NT2/D1 (cell line): ENCODE measurements around the gene ZMIZ2.

Experiments used
- DNase-seq: peaks from one replicate; pipeline ENCODE4 v3.0.0-alpha.2; 2011; ENCODE audit warnings: low read depth, low spot score
- H3K27me3 ChIP-seq: 2 replicates; pipeline ENCODE4 v1.6.0; 2011; ENCODE audit warnings: mild to moderate bottlenecking; ENCODE audit not compliant: insufficient read length, insufficient read depth
- H3K36me3 ChIP-seq: 2 replicates; pipeline ENCODE4 v1.6.1; 2011; ENCODE audit warnings: mild to moderate bottlenecking, low read length, mixed read lengths; ENCODE audit not compliant: insufficient read depth, insufficient read length
- H3K4me1 ChIP-seq: 2 replicates; pipeline ENCODE4 v1.5.1; 2011; ENCODE audit not compliant: insufficient read depth, insufficient read length
- H3K4me3 ChIP-seq: 2 replicates; pipeline ENCODE4 v1.5.1; 2011; ENCODE audit warnings: low read depth; ENCODE audit not compliant: insufficient read length
- H3K9ac ChIP-seq: 2 replicates; pipeline ENCODE4 v1.6.0; 2011; ENCODE audit warnings: low read depth; ENCODE audit not compliant: insufficient read length
- H3K9me3 ChIP-seq: 2 replicates; pipeline ENCODE4 v1.5.1; 2011; ENCODE audit warnings: mild to moderate bottlenecking, low read length; ENCODE audit not compliant: insufficient read depth
- SUZ12 ChIP-seq: IDR thresholded peaks from 2 replicates; pipeline ENCODE4 v1.6.1; 2011; ENCODE audit not compliant: insufficient read length, insufficient read depth; ENCODE audit errors: extremely low read depth
- YY1 ChIP-seq: IDR thresholded peaks from 2 replicates; pipeline ENCODE4 v1.6.1; 2011; ENCODE audit not compliant: insufficient read length, insufficient read depth
- ZNF274 ChIP-seq: IDR thresholded peaks from 2 replicates; pipeline ENCODE4 v1.6.1; 2011; ENCODE audit warnings: mild to moderate bottlenecking, low read depth, low read length

ZMIZ2 gene

GRCh38 chr7:44793919-44794318, 45.3 kb downstream of the ZMIZ2 start:
- Histone ChIP-seq H3K9ac (peak overlapping the region; percentile 0), H3K9me3 (no peaks in the 10 kb centered on the region), H3K27me3 (no peaks in the 10 kb centered on the region), H3K4me1 (no peaks in the 10 kb centered on the region), H3K4me3 (no peak overlapping the region), H3K36me3 (peaks cover 20% of the 10 kb centered on the region)
- DNase-seq = no peak
- no peak for TF ChIP-seq ZNF274
- no peak for TF ChIP-seq YY1
- no peak for TF ChIP-seq SUZ12

- Histone ChIP-seq H3K9ac (no peak overlapping the region), H3K9me3 (no peaks in the 10 kb centered on the region), H3K36me3 (peaks cover 24% of the 10 kb centered on the region), H3K4me1 (no peaks in the 10 kb centered on the region), H3K4me3 (no peak overlapping the region), H3K27me3 (no peaks in the 10 kb centered on the region)
- no peak for TF ChIP-seq ZNF274
- no peak for TF ChIP-seq SUZ12
- TF ChIP-seq YY1 = no peak
- no peak for DNase-seq
Measured at GRCh38 chr7:44794331-44794730, 45.7 kb downstream of the ZMIZ2 start.

GRCh38 chr7:44796034-44796503, 47.4 kb downstream of the ZMIZ2 start:
- Histone ChIP-seq H3K27me3 (no peaks in the 10 kb centered on the region), H3K9me3 (no peaks in the 10 kb centered on the region), H3K9ac (peak overlapping the region; percentile 95), H3K4me3 (peak overlapping the region; percentile 89), H3K36me3 (peaks cover 41% of the 10 kb centered on the region), H3K4me1 (no peaks in the 10 kb centered on the region)
- no peak for DNase-seq
- no peak for TF ChIP-seq ZNF274
- no peak for TF ChIP-seq YY1
- TF ChIP-seq SUZ12 = no peak

GRCh38 chr7:44796504-44797328, 48.1 kb downstream of the ZMIZ2 start, which contains the start of gene PPIA:
PPIA (plus strand) TSS chr7:44796681; CDS start chr7:44796725, 44 bp downstream.
- Histone ChIP-seq H3K9ac (peak within 1 kb of the TSS; percentile 100), H3K36me3 (peaks cover 45% of the 10 kb centered on the region), H3K27me3 (no peaks in the 10 kb centered on the region), H3K4me3 (peak within 1 kb of the TSS; percentile 99), H3K9me3 (no peaks in the 10 kb centered on the region), H3K4me1 (no peaks in the 10 kb centered on the region)
- TF ChIP-seq ZNF274 (no peak), YY1 (peak; percentile 46), SUZ12 (no peak)
- peak; percentile 99 for DNase-seq

GRCh38 chr7:44797329-44798258, 48.9 kb downstream of the ZMIZ2 start:
- TF ChIP-seq YY1 (no peak), SUZ12 (no peak), ZNF274 (no peak)
- Histone ChIP-seq H3K9me3 (no peaks in the 10 kb centered on the region), H3K4me1 (no peaks in the 10 kb centered on the region), H3K4me3 (peak overlapping the region; percentile 99), H3K9ac (peak overlapping the region; percentile 100), H3K36me3 (peaks cover 54% of the 10 kb centered on the region), H3K27me3 (no peaks in the 10 kb centered on the region)
- DNase-seq = peak; percentile 75

- DNase-seq = no peak
- Histone ChIP-seq H3K9ac (peak overlapping the region; percentile 12), H3K4me3 (peak overlapping the region; percentile 99), H3K36me3 (peaks cover 66% of the 10 kb centered on the region), H3K9me3 (no peaks in the 10 kb centered on the region), H3K27me3 (no peaks in the 10 kb centered on the region), H3K4me1 (no peaks in the 10 kb centered on the region)
- TF ChIP-seq ZNF274 (no peak), YY1 (no peak), SUZ12 (no peak)
Measured at GRCh38 chr7:44798649-44799305, 50.1 kb downstream of the ZMIZ2 start.

- Histone ChIP-seq H3K27me3 (no peaks in the 10 kb centered on the region), H3K36me3 (peaks cover 67% of the 10 kb centered on the region), H3K4me1 (no peaks in the 10 kb centered on the region), H3K4me3 (no peak overlapping the region), H3K9me3 (no peaks in the 10 kb centered on the region), H3K9ac (no peak overlapping the region)
- no peak for TF ChIP-seq YY1
- no peak for TF ChIP-seq ZNF274
- TF ChIP-seq SUZ12 = no peak
- DNase-seq = no peak
Measured at GRCh38 chr7:44799939-44800338, 51.3 kb downstream of the ZMIZ2 start.
